GM18867 (cell line): Measurements from ENCODE around the gene CELF4.
"Not testable (repeated sequence)": the region's sequence is repeated elsewhere in the genome, so short reads cannot be mapped to it uniquely, and the experiment has no call there.

Experiments used
- ATAC-seq: cut with Tn5 transposase; IDR thresholded peaks from one replicate; pipeline ENCODE4 v1.9.1; 2021; ENCODE audit warnings: mild to moderate bottlenecking, moderate library complexity; ENCODE audit not compliant: unreplicated experiment

Gene CELF4

DNA sequence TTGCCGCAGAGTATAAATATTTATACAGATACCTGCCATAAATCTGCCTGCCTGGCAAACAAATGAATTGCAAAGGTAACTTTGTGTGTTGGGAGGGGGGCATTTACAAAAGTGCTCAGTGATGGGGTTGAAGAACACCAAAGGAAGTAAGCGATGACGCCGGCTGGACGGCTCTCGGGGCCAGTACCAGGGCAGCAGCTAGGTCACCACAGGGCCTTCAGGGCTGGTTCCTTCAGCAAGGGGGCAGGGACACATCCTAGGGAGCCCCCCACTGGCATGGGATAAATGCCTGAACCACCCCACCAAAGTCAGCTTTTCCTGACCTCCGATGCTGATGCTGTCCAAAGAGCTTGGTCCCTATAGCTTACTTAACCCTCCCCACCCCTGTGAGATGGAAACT lies 190.4 kb downstream of the CELF4 start:
- no peak for ATAC-seq

DNA sequence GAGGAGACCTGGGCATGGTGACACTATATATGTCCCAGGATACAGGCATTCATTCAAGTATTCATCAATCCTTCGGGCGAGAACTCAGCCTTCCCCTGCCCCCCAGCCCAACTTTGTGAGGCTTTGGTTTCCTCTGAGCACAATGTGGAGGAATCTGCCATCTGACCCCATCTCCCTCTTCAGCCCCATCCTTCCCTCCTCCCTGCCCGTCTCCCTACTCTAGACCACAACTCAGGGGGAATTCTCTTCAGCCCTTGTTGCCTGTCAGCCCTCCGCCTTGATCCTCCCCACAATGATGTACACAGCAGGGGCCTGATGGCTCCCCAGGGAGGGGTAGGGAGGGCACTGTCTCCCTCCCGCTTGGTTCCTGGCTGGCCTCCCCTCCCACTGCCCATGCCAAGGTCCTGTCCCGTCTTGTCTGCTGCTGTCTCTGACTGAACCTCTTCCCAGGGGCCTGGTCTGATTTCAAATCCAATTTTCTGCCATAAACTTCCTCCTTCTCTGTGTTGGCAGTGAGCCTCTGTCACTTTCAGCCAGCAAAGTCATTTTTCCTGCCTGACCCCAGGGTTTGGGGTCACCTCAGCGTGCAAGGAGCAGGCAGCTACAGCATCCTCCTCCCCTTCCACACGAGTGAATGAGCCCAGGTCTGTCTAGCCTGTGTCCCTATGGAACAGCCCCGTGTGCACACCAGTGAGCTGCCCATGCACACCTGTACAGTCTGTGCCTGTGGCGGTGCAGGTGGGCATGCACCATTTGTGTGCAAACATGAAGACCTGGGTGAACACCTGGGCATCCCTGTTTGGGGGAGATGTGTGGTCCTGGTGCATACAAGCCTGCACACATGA lies 197.3 kb downstream of the CELF4 start:
- ATAC-seq: no peak

DNA sequence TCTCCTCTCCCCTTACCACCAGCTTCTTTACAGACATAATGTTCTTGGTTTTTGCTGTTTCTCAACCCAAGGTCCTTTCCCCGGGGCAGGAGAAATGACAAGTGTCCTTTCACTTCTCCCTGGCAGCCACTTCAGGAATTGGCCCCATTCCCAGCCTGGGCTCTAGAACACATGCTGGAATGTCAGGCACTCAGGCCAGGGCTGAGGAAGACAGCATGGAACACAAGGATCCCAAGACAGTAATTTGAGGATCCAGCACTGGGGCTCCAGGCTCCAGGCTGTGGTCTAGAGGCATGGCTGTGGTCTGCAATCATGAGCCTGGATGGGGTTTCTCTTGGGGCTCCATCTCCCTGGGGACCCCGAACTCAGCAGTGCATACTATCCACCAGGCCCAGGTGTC lies 201.4 kb downstream of the CELF4 start:
- no peak for ATAC-seq

DNA sequence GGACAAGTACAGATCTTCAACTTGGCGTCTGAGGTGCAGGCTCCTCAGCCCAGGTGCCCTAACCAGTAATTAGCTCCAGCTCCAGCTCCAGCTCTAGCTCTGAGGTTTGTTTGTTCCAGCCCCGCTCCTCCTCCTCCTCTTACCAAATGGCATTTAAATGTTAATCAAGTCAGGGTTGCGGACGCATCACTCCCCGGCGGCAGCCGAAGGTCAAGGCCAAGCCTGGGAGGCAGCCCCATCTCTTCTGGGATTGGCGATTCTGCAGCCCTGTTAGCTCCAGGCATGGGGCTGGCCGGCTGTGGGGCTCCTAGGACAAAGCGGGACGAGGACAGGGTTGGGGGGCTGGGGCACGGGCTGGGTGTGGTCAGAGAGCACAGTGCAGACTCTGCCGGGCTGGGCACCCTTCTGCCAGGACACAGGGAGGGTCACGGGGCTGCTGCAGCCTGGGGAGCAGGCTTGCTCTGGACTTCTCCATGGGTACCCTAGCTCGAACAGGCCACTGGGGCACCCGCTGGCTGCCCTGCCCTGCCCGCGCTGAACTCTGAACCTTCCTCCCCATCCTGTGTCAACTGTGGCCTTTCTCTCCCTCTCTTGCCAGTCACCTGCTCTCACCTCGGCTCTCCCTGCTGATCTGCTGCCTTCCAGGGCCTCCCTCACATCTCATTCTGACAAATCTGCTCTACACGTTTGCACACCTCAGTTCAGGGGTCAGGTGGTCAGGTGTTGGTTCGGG lies 203.3 kb downstream of the CELF4 start:
- ATAC-seq: no peak

DNA sequence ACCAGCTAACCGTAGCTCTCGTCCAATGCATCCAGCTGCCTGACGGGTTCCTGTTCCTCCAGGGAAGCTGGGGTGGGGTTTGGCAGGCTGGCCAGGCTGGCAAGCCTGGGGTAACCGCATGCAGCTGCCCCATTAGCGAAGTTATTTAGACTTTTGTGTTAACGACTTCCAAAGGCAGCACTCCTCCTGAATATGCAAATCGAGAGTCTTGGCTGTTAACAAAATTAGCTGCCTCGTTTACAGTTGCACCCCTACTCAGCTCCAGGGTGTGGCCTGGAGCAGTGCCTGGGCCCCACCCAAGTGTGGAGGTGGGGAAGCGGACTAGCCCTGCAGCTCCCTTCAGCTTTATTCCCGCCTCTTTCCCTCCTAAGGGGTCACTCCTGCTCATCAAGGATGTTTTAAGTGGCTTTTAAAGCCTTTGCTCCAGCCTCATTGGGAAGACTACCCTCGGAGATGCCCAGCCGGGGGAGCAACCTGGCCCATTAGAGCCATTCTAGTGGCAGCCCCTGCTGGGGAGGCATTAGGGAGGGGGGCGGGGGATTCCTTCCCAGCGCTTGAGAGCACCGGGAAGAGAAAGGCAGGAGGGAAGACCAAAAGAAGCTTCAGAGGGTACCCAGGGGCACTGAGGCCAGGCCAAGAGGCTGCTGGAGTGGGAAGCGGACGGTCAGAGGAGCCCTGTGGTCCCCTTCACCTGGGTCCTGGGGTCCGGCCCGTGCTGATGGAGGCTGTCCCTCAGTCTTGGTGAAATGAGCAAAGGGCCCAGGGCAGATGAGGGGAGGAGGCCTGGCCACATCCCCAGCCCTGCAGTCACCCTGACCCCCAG lies 204.1 kb downstream of the CELF4 start:
- ATAC-seq: no peak

DNA sequence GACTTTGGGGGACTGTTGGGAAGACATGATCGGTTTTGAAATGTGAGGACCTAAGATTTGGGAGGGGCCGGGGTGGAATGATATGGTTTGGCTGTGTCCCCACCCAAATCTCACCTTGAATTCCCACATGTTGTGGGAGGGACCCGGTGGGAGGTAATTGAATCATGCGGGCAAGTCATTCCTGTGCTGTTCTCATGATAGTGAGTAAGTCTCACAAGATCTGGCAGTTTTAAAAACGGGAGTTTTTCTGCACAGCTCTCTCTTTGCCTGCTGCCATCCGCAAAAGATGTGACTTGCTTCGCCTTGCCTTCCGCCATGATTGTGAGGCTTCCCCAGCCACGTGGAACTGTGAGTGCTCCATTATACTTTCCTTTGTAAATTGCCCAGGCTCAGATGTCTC lies 207.5 kb downstream of the CELF4 start:
- ATAC-seq: not testable (repeated sequence)

DNA sequence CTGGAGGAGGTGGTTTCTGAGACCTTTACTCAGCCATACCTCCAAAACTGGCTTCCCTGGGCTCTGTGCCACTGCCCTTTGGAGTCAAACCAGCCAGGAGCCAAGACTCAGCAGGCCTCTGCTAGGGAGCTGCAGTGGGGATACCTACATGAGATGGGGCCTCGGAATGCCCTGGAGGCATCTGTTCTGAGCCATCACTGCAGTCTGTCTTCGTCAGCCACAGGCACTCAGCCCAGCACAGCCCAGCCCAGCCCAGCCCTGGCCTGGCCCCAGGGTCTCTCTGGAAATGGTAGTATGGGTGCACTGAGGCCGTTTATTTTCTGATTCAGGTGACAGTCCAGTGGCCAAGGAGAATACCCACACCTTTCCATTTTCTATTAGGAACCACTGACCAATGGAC lies 209.8 kb downstream of the CELF4 start:
- ATAC-seq: no peak

DNA sequence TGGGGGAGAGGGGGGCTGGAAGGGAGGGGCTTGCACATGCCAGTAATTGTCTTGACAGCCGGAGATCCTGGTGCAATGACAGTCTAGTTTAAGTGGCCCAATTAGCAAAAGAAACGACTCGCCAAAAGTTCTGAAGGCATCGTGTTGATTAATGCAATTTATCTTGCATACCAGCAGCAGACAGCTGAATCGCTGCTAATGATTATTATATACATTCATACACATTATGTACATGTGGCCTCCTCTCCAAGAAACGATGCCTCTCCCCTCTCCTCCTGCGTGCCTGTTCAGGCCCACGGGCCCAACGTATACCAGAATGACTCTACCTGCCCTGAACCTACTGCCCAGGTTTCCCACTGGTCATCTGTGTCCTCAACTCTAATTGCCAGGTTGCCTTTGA lies 214.5 kb downstream of the CELF4 start:
- ATAC-seq: no peak

DNA sequence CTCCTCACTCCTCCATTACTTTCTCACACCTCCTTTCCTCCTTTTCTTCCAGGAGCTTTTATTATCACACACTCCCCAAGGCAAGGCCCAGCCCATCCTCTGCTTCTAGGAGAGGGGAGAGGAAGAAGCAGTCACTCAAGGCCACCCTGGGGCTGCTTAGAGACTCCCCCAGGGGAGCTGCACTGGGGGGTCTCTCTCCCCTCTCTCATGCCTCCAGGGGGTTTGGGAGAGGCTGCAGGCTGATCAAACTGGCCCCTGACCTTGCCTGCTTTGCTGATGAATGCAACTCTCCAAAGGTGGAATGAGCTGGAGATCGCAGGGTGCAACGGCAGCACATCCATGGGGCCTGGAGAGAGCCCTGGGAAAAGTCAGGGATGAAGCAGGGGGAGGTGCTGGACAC lies 216.9 kb downstream of the CELF4 start:
- no peak for ATAC-seq

DNA sequence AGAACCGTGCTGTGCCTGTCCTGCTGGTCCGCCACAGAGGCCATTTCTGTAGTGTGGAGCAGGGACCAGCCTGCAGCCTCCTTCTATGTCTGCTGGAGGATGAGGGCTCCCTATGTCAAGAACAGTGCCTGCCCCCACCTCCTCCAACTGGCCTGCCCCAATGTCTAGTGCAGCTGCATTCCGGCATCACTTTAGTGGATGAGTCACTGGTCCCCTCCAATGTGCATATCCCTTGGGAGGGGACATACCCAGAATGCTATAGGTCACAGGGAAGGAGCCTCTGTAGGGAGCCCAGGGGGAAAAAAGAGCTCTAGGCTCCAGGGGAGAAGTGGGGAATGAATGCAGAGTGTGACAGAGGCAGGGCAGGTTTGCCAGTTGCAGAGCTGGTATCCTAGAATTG lies 219.6 kb downstream of the CELF4 start:
- no peak for ATAC-seq

DNA sequence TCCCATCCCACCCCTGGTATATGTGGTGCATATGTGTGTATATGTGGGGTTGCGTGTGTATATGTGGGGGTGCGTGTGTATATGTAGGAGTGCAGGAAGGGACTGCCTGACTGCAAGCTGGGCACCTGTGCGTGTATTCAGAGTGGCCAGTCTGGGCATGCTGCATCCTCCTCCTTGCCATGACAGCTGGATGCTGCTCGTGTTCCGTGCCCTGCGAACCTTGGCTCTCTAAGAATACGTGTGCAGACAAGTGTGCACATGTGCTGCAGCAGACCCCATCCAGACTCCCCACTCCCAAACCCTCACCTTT lies 222.1 kb downstream of the CELF4 start:
- no peak for ATAC-seq

DNA sequence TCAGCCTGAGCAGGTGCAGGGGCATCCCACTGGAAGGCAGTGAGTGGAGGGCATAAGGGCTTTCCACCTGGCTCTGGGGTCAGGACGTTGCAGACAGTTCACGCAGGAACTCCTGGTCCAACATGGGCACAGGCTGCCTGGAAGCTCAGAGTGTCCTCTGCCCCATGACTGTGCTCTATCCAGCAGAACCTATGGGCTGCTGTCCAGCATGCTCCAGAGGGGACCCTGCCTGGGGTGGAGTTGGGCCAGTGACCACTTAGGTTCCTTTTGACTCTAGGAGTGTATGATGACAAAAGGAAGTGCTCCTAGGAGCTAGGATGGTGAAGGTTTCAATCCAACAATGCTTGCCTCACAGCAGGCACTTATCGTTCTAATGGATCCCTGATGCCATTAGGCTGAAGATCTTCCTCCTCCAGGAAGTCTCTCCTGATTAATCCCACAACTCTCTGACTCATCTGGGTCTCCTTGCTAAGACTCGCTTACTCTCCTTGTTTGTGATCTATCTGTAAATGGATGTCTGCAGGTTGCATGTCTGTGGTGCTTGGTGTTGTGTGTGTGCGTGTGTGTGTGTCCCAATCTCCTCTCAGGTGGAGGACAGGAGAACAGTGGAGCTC lies 224.0 kb downstream of the CELF4 start:
- ATAC-seq: no peak

DNA sequence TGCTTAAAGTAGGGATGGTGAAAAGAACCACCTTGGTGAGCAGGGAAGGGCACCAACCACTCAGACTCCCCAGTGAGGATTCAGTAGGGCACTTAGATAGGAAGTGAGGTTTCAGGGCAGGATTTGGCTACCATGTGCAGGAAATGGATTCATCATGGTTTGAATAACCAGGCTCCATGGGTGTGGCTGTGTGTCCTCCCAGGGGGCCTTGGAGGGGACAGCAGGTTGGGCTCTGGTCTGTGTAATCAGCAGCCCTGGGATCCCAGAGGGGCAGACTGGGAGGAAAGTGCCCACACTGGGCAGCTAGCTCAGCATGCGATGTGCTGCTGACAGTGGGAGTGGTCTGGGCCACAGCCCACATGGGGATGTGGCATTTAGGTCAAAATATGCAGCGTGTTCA lies 224.6 kb downstream of the CELF4 start:
- ATAC-seq: no peak

DNA sequence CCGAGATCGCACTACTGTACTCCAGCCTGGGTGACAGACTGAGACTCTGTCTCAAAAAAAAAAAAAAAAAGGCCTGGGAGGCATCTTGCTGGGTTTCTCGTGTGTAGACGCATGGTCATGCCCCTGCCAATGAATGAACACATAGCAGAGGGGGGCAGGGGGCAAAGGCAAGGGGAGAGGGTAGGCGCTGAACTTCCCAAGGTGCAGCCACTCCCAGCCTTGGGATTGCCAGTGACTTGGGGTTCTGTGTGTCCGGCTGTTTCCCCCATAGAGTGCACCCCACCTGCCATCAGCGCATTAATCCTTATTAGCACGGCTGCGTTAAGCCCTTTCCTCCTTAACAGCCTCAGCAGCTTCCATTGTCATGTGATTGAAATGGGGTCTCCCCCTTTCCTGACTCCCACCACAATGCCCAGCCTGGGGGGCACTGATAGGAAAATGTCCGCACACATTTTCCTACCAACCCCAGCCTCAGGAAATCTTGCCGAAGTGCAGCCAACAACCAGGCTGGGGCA lies 225.8 kb downstream of the CELF4 start:
- ATAC-seq: no peak

DNA sequence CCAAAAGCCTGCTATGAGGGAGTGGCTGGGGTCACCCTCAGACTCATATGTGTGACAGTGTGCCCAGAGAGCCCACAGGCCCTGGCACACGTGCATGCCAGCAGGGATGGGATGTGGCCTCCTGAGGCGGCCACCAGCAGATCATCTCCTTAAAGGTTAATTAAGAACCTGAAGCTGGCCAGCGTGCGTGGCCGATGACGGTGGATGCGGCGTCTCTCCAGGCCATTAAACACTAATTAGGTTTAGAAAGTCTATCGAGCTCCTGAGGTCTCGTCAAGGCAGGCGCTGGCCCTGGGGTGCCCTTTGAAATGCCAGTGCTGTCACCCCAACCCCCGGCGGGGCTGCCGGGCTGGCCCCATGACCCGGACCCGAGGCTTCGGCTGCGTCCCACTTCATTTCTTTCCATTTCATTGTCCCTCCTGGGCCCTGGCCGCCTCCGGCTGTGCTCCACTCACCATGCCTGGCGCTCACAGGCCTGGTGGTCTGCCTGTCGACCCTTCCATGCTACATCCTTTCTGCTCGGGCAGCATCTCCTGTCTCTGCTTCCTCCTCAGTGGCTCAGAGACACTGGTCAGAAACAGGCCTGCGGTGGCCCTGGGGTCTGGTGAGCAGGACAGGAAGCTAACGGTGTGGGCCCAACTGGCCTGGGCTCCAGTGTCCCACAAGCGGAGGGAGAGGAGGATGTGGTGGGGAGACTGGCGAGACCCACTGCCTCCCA lies 228.9 kb downstream of the CELF4 start:
- ATAC-seq: no peak

DNA sequence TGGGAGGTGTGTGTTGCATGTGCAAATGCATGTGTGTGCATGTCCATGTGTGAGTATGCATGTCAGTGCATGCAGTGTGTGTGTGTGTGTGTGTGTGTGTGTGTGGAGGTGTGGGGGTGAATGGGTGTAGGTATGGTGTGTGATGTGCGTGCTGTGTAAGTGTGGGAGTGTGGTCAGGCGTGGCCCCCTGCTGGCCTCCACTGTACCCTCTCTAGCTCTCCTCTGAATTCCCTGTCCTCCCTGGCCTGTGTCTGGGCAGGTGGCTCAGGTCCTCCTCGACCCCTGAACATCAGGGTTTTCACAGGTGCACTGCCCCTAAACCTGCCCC lies 230.2 kb downstream of the CELF4 start:
- ATAC-seq: no peak

DNA sequence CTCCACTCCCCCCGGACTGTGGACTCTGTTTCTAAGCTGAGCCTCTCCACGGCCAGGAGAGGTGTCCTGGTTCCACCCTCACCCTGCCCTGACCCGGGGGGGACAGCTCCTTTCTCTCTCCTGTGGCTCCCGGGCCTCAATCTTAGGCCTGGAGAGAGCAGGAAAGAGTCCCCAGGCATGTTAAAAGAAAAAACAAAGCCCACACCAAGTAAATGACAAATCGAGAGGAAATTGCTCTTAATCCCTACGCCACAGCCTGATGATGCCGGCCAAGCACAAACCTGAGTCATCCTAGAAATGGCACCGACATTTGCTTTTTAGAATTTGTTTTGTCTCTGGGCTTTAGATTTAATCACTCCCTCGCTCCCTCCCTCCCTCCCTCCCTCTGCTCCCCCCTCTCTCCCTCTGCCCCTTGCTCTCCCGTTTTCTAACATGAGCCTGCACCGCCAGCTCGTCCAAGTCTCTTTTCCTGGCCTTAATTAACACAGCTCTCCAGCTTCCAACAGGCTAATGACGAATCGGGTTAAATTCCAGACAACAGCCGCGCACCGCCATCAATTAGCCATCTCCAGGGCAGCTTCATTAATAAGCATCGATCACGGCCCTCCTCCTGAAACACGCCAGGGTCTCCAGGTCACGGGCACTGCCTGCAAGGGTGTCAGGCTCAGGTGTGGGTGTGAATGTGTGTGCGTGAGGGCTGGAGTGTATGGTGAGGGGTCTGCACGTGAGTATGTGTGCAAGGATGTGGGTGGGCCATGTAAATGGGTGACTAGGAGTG lies 230.8 kb downstream of the CELF4 start:
- no peak for ATAC-seq

DNA sequence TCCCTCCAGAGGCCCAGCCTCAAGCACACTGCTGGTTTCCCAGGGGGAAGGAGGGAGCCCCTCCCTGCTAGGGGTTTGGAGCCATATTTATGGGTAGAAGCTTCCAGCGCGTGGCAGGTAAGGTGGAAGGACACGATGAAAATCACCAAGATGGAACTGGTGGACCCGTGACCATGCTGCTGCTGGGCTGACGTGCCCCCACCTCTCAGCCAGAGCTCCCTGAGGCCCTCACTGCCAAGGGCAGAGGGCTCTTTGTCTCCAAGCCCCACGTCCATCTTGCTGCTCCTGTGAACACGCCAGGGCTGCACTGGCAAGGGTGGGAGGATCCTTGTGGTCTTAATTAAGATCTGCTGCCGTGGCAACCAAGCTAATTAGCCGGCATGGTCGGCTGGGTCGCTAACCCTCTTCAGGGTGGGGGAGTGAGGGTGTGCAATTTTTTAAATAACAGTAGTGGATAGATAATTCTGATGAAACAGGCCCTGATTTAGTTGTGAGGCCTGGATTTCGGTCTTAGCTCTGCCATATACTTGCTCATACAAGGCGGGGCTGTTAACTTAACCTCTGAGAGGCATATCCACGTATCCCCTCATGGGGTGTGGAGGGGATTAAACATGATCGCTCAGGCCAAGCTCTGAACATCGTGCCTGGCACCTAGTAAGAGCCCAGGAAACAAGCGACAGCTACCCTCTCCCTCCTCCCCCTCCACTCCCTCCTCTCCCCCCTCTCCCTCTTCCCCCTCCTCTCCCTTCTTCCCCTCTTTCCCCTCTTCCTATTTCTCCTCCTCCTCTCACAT lies 232.8 kb downstream of the CELF4 start:
- no peak for ATAC-seq

DNA sequence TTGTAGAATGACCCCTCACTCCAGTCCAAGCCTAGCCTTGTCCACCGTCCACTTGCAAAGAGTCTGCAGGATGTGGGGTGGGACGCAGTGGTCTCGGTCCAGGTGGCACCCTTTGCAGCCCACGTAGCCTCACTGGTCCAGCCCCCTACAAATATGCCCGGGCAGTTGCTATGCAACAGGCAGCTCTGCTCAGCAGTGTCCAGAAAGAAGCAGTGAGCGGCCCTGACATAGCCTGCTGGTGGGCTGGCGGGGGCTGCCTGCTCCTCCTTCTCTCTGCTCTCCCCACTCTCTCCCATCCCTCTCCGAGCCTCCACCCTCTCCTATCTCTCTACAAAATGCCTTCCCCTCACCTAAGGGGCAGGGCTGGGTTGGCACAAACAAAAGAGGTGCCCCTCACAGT lies 233.4 kb downstream of the CELF4 start:
- no peak for ATAC-seq
